ENCODE measurements around the gene ZEB1. TPM values are rescaled to one million over a fixed set of nuclear protein-coding genes. Genes with fewer than 3 reads are reported as not detected.

ZEB1 gene
- total RNA-seq, 1 donor from 2014 or later, result 63.1 TPM

- no peak overlapping the region for H3K4me3 Mint-ChIP-seq (ENCODE audit: unreplicated experiment)
- DNase-seq (ENCODE audit: low spot score), result no peak
- no peak overlapping the region for H3K27ac Mint-ChIP-seq (ENCODE audit: unreplicated experiment)
- H3K36me3 Mint-ChIP-seq (ENCODE audit: low read depth), result peaks cover 22% of the 10 kb centered on the region
- TF ChIP-seq CTCF (IDR thresholded peaks at IDR 0.05), result no peak
- peaks cover 20% of the 10 kb centered on the region for H3K4me1 Mint-ChIP-seq (ENCODE audit: low read depth)
- no peaks in the 10 kb centered on the region for H3K27me3 Mint-ChIP-seq (ENCODE audit: low read depth)
- no peaks in the 10 kb centered on the region for H3K9me3 Mint-ChIP-seq (ENCODE audit: low read depth)
Observed at GRCh38 chr10:31515116-31515515, 196.1 kb downstream of the ZEB1 start.

GRCh38 chr10:31515819-31516402 is 196.9 kb downstream of the ZEB1 start:
- Mint-ChIP-seq H3K4me3 (ENCODE audit: unreplicated experiment) (no peak overlapping the region), H3K9me3 (ENCODE audit: low read depth) (no peaks in the 10 kb centered on the region), H3K27me3 (ENCODE audit: low read depth) (no peaks in the 10 kb centered on the region), H3K4me1 (ENCODE audit: low read depth) (peaks cover 20% of the 10 kb centered on the region), H3K36me3 (ENCODE audit: low read depth) (peaks cover 23% of the 10 kb centered on the region), H3K27ac (ENCODE audit: unreplicated experiment) (peak overlapping the region; percentile 38)
- TF ChIP-seq CTCF (IDR thresholded peaks at IDR 0.05), result no peak
- DNase-seq (ENCODE audit: low spot score), result no peak

- DNase-seq (ENCODE audit: low spot score), result no peak
- peaks cover 41% of the 10 kb centered on the region for H3K36me3 Mint-ChIP-seq (ENCODE audit: low read depth)
- no peak overlapping the region for H3K4me3 Mint-ChIP-seq (ENCODE audit: unreplicated experiment)
- TF ChIP-seq CTCF (IDR thresholded peaks at IDR 0.05), result no peak
- no peaks in the 10 kb centered on the region for H3K9me3 Mint-ChIP-seq (ENCODE audit: low read depth)
- H3K27me3 Mint-ChIP-seq (ENCODE audit: low read depth), result no peaks in the 10 kb centered on the region
- no peak overlapping the region for H3K27ac Mint-ChIP-seq (ENCODE audit: unreplicated experiment)
- H3K4me1 Mint-ChIP-seq (ENCODE audit: low read depth), result peaks cover 6% of the 10 kb centered on the region
Observed at GRCh38 chr10:31520986-31521831, 202.2 kb downstream of the ZEB1 start.

DNA sequence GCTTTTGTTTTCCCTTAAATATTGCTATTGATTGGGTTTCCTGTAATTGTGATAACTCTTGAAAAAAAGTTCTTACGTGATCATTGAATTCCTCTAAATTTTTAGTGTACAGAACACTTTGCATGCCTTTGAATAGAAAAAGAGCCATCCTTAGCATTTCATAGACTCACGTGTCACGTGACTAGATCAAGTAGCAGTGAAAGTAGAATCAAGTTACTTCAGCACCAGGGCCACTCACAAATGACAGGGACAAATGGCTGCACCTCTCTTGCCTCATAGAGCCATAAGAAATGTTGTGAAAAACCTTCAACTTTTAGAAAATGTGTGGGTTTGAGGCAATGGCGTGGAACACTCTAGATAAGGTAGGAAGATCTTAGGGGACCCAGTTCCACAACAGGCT is 203.8 kb downstream of the ZEB1 start:
- no peaks in the 10 kb centered on the region for H3K27me3 Mint-ChIP-seq (ENCODE audit: low read depth)
- H3K27ac Mint-ChIP-seq (ENCODE audit: unreplicated experiment), result no peak overlapping the region
- H3K36me3 Mint-ChIP-seq (ENCODE audit: low read depth), result peaks cover 47% of the 10 kb centered on the region

More for the DNA sequence above, 203.8 kb downstream of the ZEB1 start:
- no peak for TF ChIP-seq CTCF (IDR thresholded peaks at IDR 0.05)
- no peak for DNase-seq (ENCODE audit: low spot score)
- H3K4me3 Mint-ChIP-seq (ENCODE audit: unreplicated experiment), result no peak overlapping the region
- H3K9me3 Mint-ChIP-seq (ENCODE audit: low read depth), result no peaks in the 10 kb centered on the region
- no peaks in the 10 kb centered on the region for H3K4me1 Mint-ChIP-seq (ENCODE audit: low read depth)
